ENCODE measurements around the gene INCENP. TPM values are rescaled to one million over a fixed set of nuclear protein-coding genes. Genes with fewer than 3 reads are reported as not detected.

INCENP gene
- total RNA-seq, 1 donor from 2014 or later: 21.6 TPM

GRCh38 chr11:62169448-62169847 lies 45.6 kb downstream of the INCENP start:
- Mint-ChIP-seq H3K4me1 (ENCODE audit: low read depth) (peaks cover 4% of the 10 kb centered on the region), H3K4me3 (ENCODE audit: unreplicated experiment) (no peak overlapping the region), H3K9me3 (ENCODE audit: low read depth) (no peaks in the 10 kb centered on the region), H3K27ac (ENCODE audit: unreplicated experiment) (no peak overlapping the region), H3K27me3 (ENCODE audit: low read depth) (peaks cover 63% of the 10 kb centered on the region), H3K36me3 (ENCODE audit: low read depth) (no peaks in the 10 kb centered on the region)
- TF ChIP-seq, protein P1, sequence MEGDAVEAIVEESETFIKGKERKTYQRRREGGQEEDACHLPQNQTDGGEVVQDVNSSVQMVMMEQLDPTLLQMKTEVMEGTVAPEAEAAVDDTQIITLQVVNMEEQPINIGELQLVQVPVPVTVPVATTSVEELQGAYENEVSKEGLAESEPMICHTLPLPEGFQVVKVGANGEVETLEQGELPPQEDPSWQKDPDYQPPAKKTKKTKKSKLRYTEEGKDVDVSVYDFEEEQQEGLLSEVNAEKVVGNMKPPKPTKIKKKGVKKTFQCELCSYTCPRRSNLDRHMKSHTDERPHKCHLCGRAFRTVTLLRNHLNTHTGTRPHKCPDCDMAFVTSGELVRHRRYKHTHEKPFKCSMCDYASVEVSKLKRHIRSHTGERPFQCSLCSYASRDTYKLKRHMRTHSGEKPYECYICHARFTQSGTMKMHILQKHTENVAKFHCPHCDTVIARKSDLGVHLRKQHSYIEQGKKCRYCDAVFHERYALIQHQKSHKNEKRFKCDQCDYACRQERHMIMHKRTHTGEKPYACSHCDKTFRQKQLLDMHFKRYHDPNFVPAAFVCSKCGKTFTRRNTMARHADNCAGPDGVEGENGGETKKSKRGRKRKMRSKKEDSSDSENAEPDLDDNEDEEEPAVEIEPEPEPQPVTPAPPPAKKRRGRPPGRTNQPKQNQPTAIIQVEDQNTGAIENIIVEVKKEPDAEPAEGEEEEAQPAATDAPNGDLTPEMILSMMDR (IDR thresholded peaks at IDR 0.05): no peak
- DNase-seq (ENCODE audit: low spot score): no peak

- Mint-ChIP-seq H3K27ac (ENCODE audit: unreplicated experiment) (no peak overlapping the region), H3K27me3 (ENCODE audit: low read depth) (peaks cover 62% of the 10 kb centered on the region), H3K4me3 (ENCODE audit: unreplicated experiment) (no peak overlapping the region), H3K9me3 (ENCODE audit: low read depth) (no peaks in the 10 kb centered on the region), H3K36me3 (ENCODE audit: low read depth) (no peaks in the 10 kb centered on the region), H3K4me1 (ENCODE audit: low read depth) (peaks cover 4% of the 10 kb centered on the region)
- DNase-seq (ENCODE audit: low spot score): no peak
- TF ChIP-seq, protein P1 (IDR thresholded peaks at IDR 0.05): no peak
Observed at GRCh38 chr11:62169935-62170334, 46.1 kb downstream of the INCENP start.

DNA sequence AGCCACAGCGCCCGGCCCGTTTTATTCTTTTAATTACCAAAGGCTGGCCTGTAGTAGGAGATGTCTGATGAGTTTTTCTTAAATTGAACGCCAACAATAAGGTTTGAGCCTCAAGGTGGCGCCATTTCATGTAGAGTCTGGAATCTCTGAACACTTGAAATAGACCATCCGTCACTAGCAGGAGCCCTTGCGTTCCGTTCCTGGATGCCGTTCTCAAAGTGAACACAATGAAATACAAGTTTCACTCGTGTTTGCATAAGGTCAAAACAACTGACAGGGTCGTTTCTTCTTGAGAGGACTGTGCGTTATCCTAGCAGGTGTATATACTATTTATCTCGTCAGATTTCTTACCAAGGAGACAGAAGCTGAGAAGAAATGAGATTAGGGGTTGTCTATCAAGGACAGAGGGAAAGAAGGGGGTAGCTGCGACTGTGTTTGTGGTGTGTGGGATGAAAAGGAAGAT lies 47.5 kb downstream of the INCENP start:
- no peaks in the 10 kb centered on the region for H3K9me3 Mint-ChIP-seq (ENCODE audit: low read depth)
- H3K27me3 Mint-ChIP-seq (ENCODE audit: low read depth): peaks cover 59% of the 10 kb centered on the region
- no peak overlapping the region for H3K27ac Mint-ChIP-seq (ENCODE audit: unreplicated experiment)
- H3K36me3 Mint-ChIP-seq (ENCODE audit: low read depth): no peaks in the 10 kb centered on the region
- DNase-seq (ENCODE audit: low spot score): no peak
- TF ChIP-seq, protein P1 (IDR thresholded peaks at IDR 0.05): peak; percentile 81
- H3K4me3 Mint-ChIP-seq (ENCODE audit: unreplicated experiment): peak overlapping the region; percentile 8
- H3K4me1 Mint-ChIP-seq (ENCODE audit: low read depth): peaks cover 4% of the 10 kb centered on the region

GRCh38 chr11:62172294-62172693 lies 48.5 kb downstream of the INCENP start:
- no peak for DNase-seq (ENCODE audit: low spot score)
- Mint-ChIP-seq H3K9me3 (ENCODE audit: low read depth) (no peaks in the 10 kb centered on the region), H3K4me1 (ENCODE audit: low read depth) (peaks cover 4% of the 10 kb centered on the region), H3K4me3 (ENCODE audit: unreplicated experiment) (no peak overlapping the region), H3K36me3 (ENCODE audit: low read depth) (no peaks in the 10 kb centered on the region), H3K27ac (ENCODE audit: unreplicated experiment) (no peak overlapping the region), H3K27me3 (ENCODE audit: low read depth) (peaks cover 57% of the 10 kb centered on the region)
- TF ChIP-seq, protein P1 (IDR thresholded peaks at IDR 0.05): no peak

DNA sequence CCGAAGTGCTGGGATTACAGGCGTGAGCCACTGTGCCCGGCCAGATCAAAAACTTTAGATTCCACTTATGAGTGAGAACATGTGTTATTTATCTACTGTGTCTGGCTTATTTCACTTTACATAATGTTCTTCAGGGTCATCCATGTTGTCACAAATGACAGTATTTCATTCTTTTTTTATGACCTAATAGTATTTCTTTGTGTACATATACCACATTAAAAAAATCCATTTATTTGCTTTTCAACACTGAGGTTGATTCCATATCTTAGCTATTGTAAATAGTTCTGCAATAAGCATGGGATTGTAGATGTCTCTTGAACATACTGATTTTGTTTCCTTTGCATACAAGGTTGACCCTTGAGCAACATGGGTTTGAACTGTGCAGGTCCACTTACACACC lies 53.0 kb downstream of the INCENP start:
- H3K4me1 Mint-ChIP-seq (ENCODE audit: low read depth): no peaks in the 10 kb centered on the region
- H3K4me3 Mint-ChIP-seq (ENCODE audit: unreplicated experiment): no peak overlapping the region
- no peaks in the 10 kb centered on the region for H3K36me3 Mint-ChIP-seq (ENCODE audit: low read depth)
- H3K9me3 Mint-ChIP-seq (ENCODE audit: low read depth): no peaks in the 10 kb centered on the region
- peaks cover 41% of the 10 kb centered on the region for H3K27me3 Mint-ChIP-seq (ENCODE audit: low read depth)
- DNase-seq (ENCODE audit: low spot score): no peak
- TF ChIP-seq, protein P1 (IDR thresholded peaks at IDR 0.05): no peak
- no peak overlapping the region for H3K27ac Mint-ChIP-seq (ENCODE audit: unreplicated experiment)

All from chondrocyte (in vitro differentiated cells).